ENCODE measurements around the gene URM1.

DNA sequence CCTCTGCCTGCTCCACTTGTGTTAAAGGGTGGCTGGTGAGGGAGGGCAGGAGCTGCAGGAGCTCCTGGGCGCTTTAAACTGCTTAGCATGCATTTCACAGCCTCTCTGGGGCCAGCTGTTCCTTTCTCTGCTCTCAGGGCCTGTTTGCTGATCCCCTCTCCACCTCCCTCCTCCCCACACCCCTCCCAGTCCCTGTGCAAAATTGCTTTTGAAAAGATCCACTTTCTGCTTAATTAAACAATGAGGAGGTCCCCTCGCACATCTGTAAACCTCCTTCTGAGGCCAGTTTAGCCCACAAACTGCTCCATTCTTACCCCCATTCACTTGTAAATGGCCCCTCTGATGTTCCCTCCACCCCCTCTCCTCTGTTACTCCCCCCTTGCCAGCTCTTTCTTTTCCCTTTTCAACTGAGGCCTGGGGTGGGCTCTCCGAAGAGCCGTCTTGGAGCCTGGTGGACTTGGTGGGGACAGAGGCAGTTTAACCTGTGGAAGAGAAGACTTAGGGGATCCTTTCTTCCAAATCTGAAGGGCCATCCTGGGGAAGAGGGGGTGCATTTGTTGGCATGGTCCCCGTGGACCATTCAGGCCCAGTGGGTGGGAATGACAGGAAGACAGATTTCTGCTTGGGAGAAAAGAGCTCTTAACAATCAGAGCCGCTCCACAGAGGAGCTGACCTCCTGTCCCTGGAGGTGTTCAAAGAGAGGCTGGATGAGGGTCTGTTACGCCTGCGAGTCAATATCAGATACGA is 12.0 kb downstream of the URM1 start:
- no peak for TF ChIP-seq SUZ12 (IDR thresholded peaks at IDR 0.05; ENCODE audit: extremely low read depth, insufficient read depth, insufficient read length)
- no peak for TF ChIP-seq YY1 (IDR thresholded peaks at IDR 0.05; ENCODE audit: insufficient read depth, insufficient read length)

Measured in NT2/D1 (cell line).